GM21619 (cell line): ENCODE data around the gene PDE5A.
"Not testable (repeated sequence)": the region's sequence is repeated elsewhere in the genome, so short reads cannot be mapped to it uniquely, and the experiment has no call there.

Experiments
- ATAC-seq: cut with Tn5 transposase; IDR thresholded peaks from one replicate; pipeline ENCODE4 v1.9.1; 2021; ENCODE audit not compliant: unreplicated experiment

The PDE5A gene

GRCh38 chr4:119646347-119647071, 17.9 kb upstream of the PDE5A start:
- ATAC-seq, result no peak

GRCh38 chr4:119643306-119644042, 14.9 kb upstream of the PDE5A start:
- no peak for ATAC-seq

- no peak for ATAC-seq
Measured at GRCh38 chr4:119641765-119642164, 13.2 kb upstream of the PDE5A start.

GRCh38 chr4:119638359-119638758, 9.8 kb upstream of the PDE5A start:
- ATAC-seq, result no peak

GRCh38 chr4:119636851-119637250, 8.2 kb upstream of the PDE5A start:
- not testable (repeated sequence) for ATAC-seq

- no peak for ATAC-seq
Measured at GRCh38 chr4:119632216-119632615, 3.6 kb upstream of the PDE5A start.

- ATAC-seq, result peak; percentile 26
Measured at GRCh38 chr4:119629142-119629471, 503 bp upstream of the PDE5A start.

- peak; percentile 50 for ATAC-seq
Measured at GRCh38 chr4:119627267-119628255, 1.0 kb downstream of the PDE5A start.

GRCh38 chr4:119626943-119627266, 1.7 kb downstream of the PDE5A start:
- ATAC-seq, result no peak

GRCh38 chr4:119626420-119626819, 2.2 kb downstream of the PDE5A start:
- no peak for ATAC-seq

- no peak for ATAC-seq
Measured at GRCh38 chr4:119625761-119626160, 2.8 kb downstream of the PDE5A start.

- no peak for ATAC-seq
Measured at GRCh38 chr4:119624356-119624755, 4.2 kb downstream of the PDE5A start.

GRCh38 chr4:119623025-119623424, 5.6 kb downstream of the PDE5A start:
- no peak for ATAC-seq

- ATAC-seq, result no peak
Measured at GRCh38 chr4:119615068-119615719, 13.4 kb downstream of the PDE5A start.

- ATAC-seq, result no peak
Measured at GRCh38 chr4:119604266-119604665, 24.3 kb downstream of the PDE5A start.

- no peak for ATAC-seq
Measured at GRCh38 chr4:119602366-119602765, 26.2 kb downstream of the PDE5A start.

GRCh38 chr4:119598521-119598920, 30.1 kb downstream of the PDE5A start:
- no peak for ATAC-seq

- ATAC-seq, result no peak
Measured at GRCh38 chr4:119597377-119597776, 31.2 kb downstream of the PDE5A start.

- no peak for ATAC-seq
Measured at GRCh38 chr4:119593698-119594097, 34.9 kb downstream of the PDE5A start.

- no peak for ATAC-seq
Measured at GRCh38 chr4:119592830-119593229, 35.8 kb downstream of the PDE5A start.

GRCh38 chr4:119589165-119589564, 39.4 kb downstream of the PDE5A start:
- ATAC-seq, result no peak
